ENCODE results near the gene ZNF414. TPM values are rescaled to one million over a fixed set of nuclear protein-coding genes. Genes with fewer than 3 reads are reported as not detected.

The ZNF414 gene
- total and polyA plus RNA-seq, 9 of the 15 experiments (the other 6 are each of a cell fraction or from before 2014, with no cell fraction given) = 0.03 to 27.2 (median 2.2) TPM; not detected in 2

- Histone ChIP-seq H3K9ac (ENCODE audit: insufficient read depth in 1 of 2, low read depth in 2 of 2, low read length in 2 of 2) (no peak overlapping the region; a peak in 1 of 4 replicates), H3K9me1 (ENCODE audit: control insufficient read depth, insufficient read depth, low read length) (no peaks in the 10 kb centered on the region), H3K79me2 (ENCODE audit: control insufficient read depth, insufficient read depth, low read length) (no peaks in the 10 kb centered on the region), H3K4me3 (no peak overlapping the region), H3K36me3 (ENCODE audit: control insufficient read depth, insufficient read depth, low read length) (no peaks in the 10 kb centered on the region), H3K27me3 (ENCODE audit: control insufficient read depth in 2 of 2, insufficient read depth in 2 of 2, low read length in 2 of 2) (peaks cover 2 to 8% of the 10 kb centered on the region in 2 experiments; a peak in 2 of 5 replicates), H3K27ac (ENCODE audit: extremely low read depth, low read depth, low read length) (no peak overlapping the region), H3K9me3 (replicated peaks; ENCODE audit: control insufficient read depth, insufficient read depth, low read depth, low read length) (no peaks in the 10 kb centered on the region), H3K4me2 (ENCODE audit: insufficient read depth, low read length) (no peak overlapping the region), H4K20me1 (replicated peaks; ENCODE audit: control insufficient read depth, insufficient read depth, low read length) (no peaks in the 10 kb centered on the region), H2AFZ (ENCODE audit: low read depth, low read length) (no peak overlapping the region), H3K4me1 (replicated peaks in 1 of 2; ENCODE audit: control insufficient read depth in 2 of 2, insufficient read depth in 2 of 2, low read length in 2 of 2) (peaks cover 0 to 8% of the 10 kb centered on the region in 2 experiments; a peak in 2 of 5 replicates)
- ATAC-seq (no peak; the same call in 2 of the 3 replicates), FAIRE-seq (no peak), DNase-seq (ENCODE audit: extremely low read depth in 1 of 4, low spot score in 3 of 4) (no peak)
- in situ Hi-C loops (cut with MboI) = no loop called here
- ChIA-PET CTCF (ENCODE audit: low intra/inter-chr PET ratio) (no interaction called here), POLR2A (interaction anchor here (1.1 kb wide), 1 partner anchor 11 kb away, joined by 3 read pairs; no protein-coding TSS in a partner anchor)
- BruUV-seq (replicated peaks) = no TSS peak
- 14% methylated on average over 5 of the region's 6 CpGs for WGBS (ENCODE audit: insufficient coverage, low coverage, missing lambda C conversion rate)
- intact Hi-C loops (cut with micrococcal nuclease) = no loop called here
- no peak for TF ChIP-seq RFX7 (CRISPR knock-in tag; IDR thresholded peaks at IDR 0.05)
- no peak for TF ChIP-seq KDM5B (IDR thresholded peaks at IDR 0.05; ENCODE audit: insufficient replicate concordance, low read depth, low read length)
- TF ChIP-seq ZNF316 (IDR thresholded peaks at IDR 0.05) = no peak
- no peak for TF ChIP-seq ELF2 (CRISPR knock-in tag; IDR thresholded peaks at IDR 0.05)
- TF ChIP-seq XRCC5 (IDR thresholded peaks at IDR 0.05; ENCODE audit: low read depth, low read length) = no peak
- TF ChIP-seq NEUROD1 (IDR thresholded peaks at IDR 0.05; ENCODE audit: borderline replicate concordance, low read depth, low read length, partially characterized antibody) = no peak
- TF ChIP-seq ZNF644 (tag; IDR thresholded peaks at IDR 0.05; ENCODE audit: low read depth) = no peak
- no peak for TF ChIP-seq REST (IDR thresholded peaks at IDR 0.05; ENCODE audit: borderline replicate concordance)
- TF ChIP-seq REST (CRISPR knock-in tag; IDR thresholded peaks at IDR 0.05; ENCODE audit: low read depth) = no peak
- TF ChIP-seq SNAPC5 (CRISPR knock-in tag; IDR thresholded peaks at IDR 0.05) = no peak
- no peak for TF ChIP-seq TRIM28 (IDR thresholded peaks at IDR 0.05)
- TF ChIP-seq ZNF311 (CRISPR knock-in tag; IDR thresholded peaks at IDR 0.05) = no peak
- TF ChIP-seq RFX1 (IDR thresholded peaks at IDR 0.05) = no peak
- TF ChIP-seq THRAP3 (IDR thresholded peaks at IDR 0.05; ENCODE audit: borderline replicate concordance) = no peak
Measured at GRCh38 chr19:8557642-8558238, 43.8 kb upstream of the ZNF414 start.

Measured in K562 (cell line).